HepG2 (cell line): Measurements from ENCODE around the gene CD164L2. TPM values are rescaled to one million over a fixed set of nuclear protein-coding genes. Genes with fewer than 3 reads are reported as not detected.

Source experiments
- ATAC-seq: fragments of 200-7000 bp; cut with Tn5 transposase; 3 replicates; pipeline ENCODE4 v1.9.1; 2020; ENCODE audit warnings: mild to moderate bottlenecking, moderate library complexity
- BruUV-seq: library from RNA; stranded (reverse); fragments of 400-500 nt; replicated peaks from 2 replicates; lab custom pipeline; 2021; lab: Mats Ljungman, UMichigan
- CTCF ChIA-PET: fragments of 300-600 bp; formaldehyde crosslinking; extraction: SDS; loops from one replicate; lab custom pipeline; 2021; ENCODE audit warnings: low total read pairs, inconsistent platforms, low intra/inter-chr PET ratio; lab: Yijun Ruan, JAX
- POLR2A ChIA-PET: fragments of 350-600 bp; sonication (Branson Sonifier 250); formaldehyde crosslinking; loops from one replicate; lab custom pipeline; 2020; ENCODE audit warnings: antibody characterized with exemption, inconsistent platforms; lab: Yijun Ruan, JAX
- DNase-seq: peaks from one replicate; pipeline ENCODE4 v3.0.0-alpha.2; 2015; ENCODE audit warnings: low spot score
- FAIRE-seq: peaks from 3 replicates; lab custom pipeline; 2011; peaks lifted over from hg19 to GRCh38; lab: Jason Lieb, UNC
- H2AFZ ChIP-seq: one replicate; pipeline ENCODE4 v1.6.1; 2011; ENCODE audit warnings: low read length, inconsistent platforms
- H3K27ac ChIP-seq: fragments of 300-600 bp; 3 replicates; pipeline ENCODE4 v1.8.0; 2011; ENCODE audit warnings: mixed run types, mild to moderate bottlenecking, mixed read lengths, low read length, inconsistent platforms; ENCODE audit not compliant: insufficient read depth; ENCODE audit errors: extremely low read length
- H3K27me3 ChIP-seq, 2 experiments: fragments of 200-600 bp in 1 of 2; 2 replicates in 1 of 2; 3 replicates in 1 of 2; pipeline versions ENCODE4 v1.6.0 to v1.8.0; 2011; ENCODE audit warnings: low read length in 2 of 2, mild to moderate bottlenecking in 2 of 2, moderate library complexity in 2 of 2, inconsistent platforms in 1 of 2; ENCODE audit not compliant: insufficient read depth in 2 of 2, control insufficient read depth in 1 of 2
- H3K36me3 ChIP-seq, 2 experiments: fragments of 200-600 bp in 1 of 2; replicated peaks in 1 of 2; 2 replicates in 1 of 2; 3 replicates in 1 of 2; pipeline versions ENCODE4 v1.5.1 to v1.8.0; 2011; ENCODE audit warnings: low read length in 2 of 2, inconsistent platforms in 1 of 2; ENCODE audit not compliant: insufficient read depth in 2 of 2, control insufficient read depth in 1 of 2
- H3K4me1 ChIP-seq: 2 replicates; pipeline ENCODE4 v1.5.1; 2012; ENCODE audit warnings: low read length, inconsistent platforms; ENCODE audit not compliant: insufficient read depth
- H3K4me2 ChIP-seq: 2 replicates; pipeline ENCODE4 v1.6.0; 2011; ENCODE audit warnings: low read depth, low read length, inconsistent platforms
- H3K4me3 ChIP-seq, 3 experiments: fragments of 200-600 bp in 1 of 3; sonication (generic), shearing (Covaris generic) in 1 of 3; replicated peaks in 1 of 3; 2 replicates each; pipeline ENCODE4 v1.5.1; 2011 to 2016; ENCODE audit warnings: low read length in 3 of 3, inconsistent platforms in 2 of 3, low read depth in 2 of 3, mild to moderate bottlenecking in 2 of 3, control low read depth in 1 of 3, mixed read lengths in 1 of 3; ENCODE audit not compliant: insufficient read depth in 1 of 3
- H3K79me2 ChIP-seq: one replicate; pipeline ENCODE4 v1.6.1; 2011; ENCODE audit warnings: low read length, inconsistent platforms; ENCODE audit not compliant: insufficient read depth
- H3K9ac ChIP-seq: 2 replicates; pipeline ENCODE4 v1.6.0; 2011; ENCODE audit warnings: mild to moderate bottlenecking, low read depth, low read length, inconsistent platforms; ENCODE audit not compliant: insufficient read depth
- H3K9me3 ChIP-seq: 2 replicates; pipeline ENCODE4 v1.5.1; 2012; ENCODE audit warnings: mild to moderate bottlenecking, low read length
- H4K20me1 ChIP-seq: 2 replicates; pipeline ENCODE4 v1.6.0; 2011; ENCODE audit warnings: inconsistent platforms, mild to moderate bottlenecking, low read length, moderate library complexity; ENCODE audit not compliant: insufficient read depth
- CBFB ChIP-seq: sonication (generic); formaldehyde crosslinking; IDR thresholded peaks from 2 replicates; pipeline ENCODE4 v1.4.0; 2020; ENCODE audit warnings: missing genetic modification reagents
- DPF2 ChIP-seq: sonication (generic); formaldehyde crosslinking; IDR thresholded peaks from 2 replicates; pipeline ENCODE4 v1.4.0; 2020; ENCODE audit warnings: mild to moderate bottlenecking, low read depth, missing genetic modification reagents, borderline replicate concordance
- HDAC1 ChIP-seq: sonication (generic); formaldehyde crosslinking; IDR thresholded peaks from 2 replicates; pipeline ENCODE4 v1.5.1; 2020; ENCODE audit warnings: mild to moderate bottlenecking, missing genetic modification reagents
- HNF1A ChIP-seq, 2 experiments: sonication (generic) in 1 of 2; formaldehyde crosslinking in 1 of 2; IDR thresholded peaks; 2 replicates each; pipeline versions ENCODE4 v1.4.0 to v1.6.1; 2016 to 2020; ENCODE audit warnings: borderline replicate concordance in 1 of 2, low read depth in 1 of 2, mild to moderate bottlenecking in 1 of 2, missing genetic modification reagents in 1 of 2
- KDM4B ChIP-seq: sonication (generic); formaldehyde crosslinking; IDR thresholded peaks from 2 replicates; pipeline ENCODE4 v1.4.0; 2020; ENCODE audit warnings: missing genetic modification reagents
- MIER3 ChIP-seq: IDR thresholded peaks from 2 replicates; pipeline ENCODE4 v1.6.1; 2016; ENCODE audit warnings: missing compliant biosample characterization, borderline replicate concordance
- MLLT10 ChIP-seq: sonication (generic); formaldehyde crosslinking; IDR thresholded peaks from 2 replicates; pipeline ENCODE4 v1.4.0; 2020; ENCODE audit warnings: missing genetic modification reagents
- RBAK ChIP-seq: sonication (generic); formaldehyde crosslinking; IDR thresholded peaks from 2 replicates; pipeline ENCODE4 v1.5.1; 2020; ENCODE audit warnings: mild to moderate bottlenecking, missing genetic modification reagents
- SMARCC2 ChIP-seq: fragments of 450-650 bp; IDR thresholded peaks from 2 replicates; pipeline ENCODE4 v1.6.1; 2017; ENCODE audit warnings: antibody characterized with exemption, mild to moderate bottlenecking
- SNRNP70 ChIP-seq: fragments of 200-400 bp; formaldehyde crosslinking; IDR thresholded peaks from 2 replicates; pipeline ENCODE4 v1.6.1; 2017; ENCODE audit warnings: mild to moderate bottlenecking, low read depth, low read length, moderate library complexity
- SOX13 ChIP-seq, 3 experiments: fragments of 450-650 bp in 1 of 3; sonication (generic) in 1 of 3; formaldehyde crosslinking in 1 of 3; IDR thresholded peaks in 2 of 3; conservative IDR thresholded peaks in 1 of 3; 2 replicates each; pipeline versions ENCODE4 v1.5.0 to v1.6.1; 2016 to 2020; ENCODE audit warnings: antibody characterized with exemption in 1 of 3, mild to moderate bottlenecking in 1 of 3, missing compliant biosample characterization in 1 of 3, missing genetic modification reagents in 1 of 3, moderate library complexity in 1 of 3
- ZNF549 ChIP-seq: sonication (generic); formaldehyde crosslinking; IDR thresholded peaks from 2 replicates; pipeline ENCODE4 v1.5.0; 2020; ENCODE audit warnings: missing genetic modification reagents
- ZNF766 ChIP-seq: sonication (generic); formaldehyde crosslinking; IDR thresholded peaks from 2 replicates; pipeline ENCODE4 v1.5.0; 2020; ENCODE audit warnings: missing genetic modification reagents, borderline replicate concordance
- WGBS: methylation state at CpG from one replicate; pipeline ENCODE4 v1.1.6; 2017; ENCODE audit warnings: low lambda C conversion rate; 5-methylcytosine and 5-hydroxymethylcytosine counted together
- in situ Hi-C: cut with HindIII; loops from 2 replicates; pipeline ENCODE4 v1.10.0; 2017; ENCODE audit warnings: low pct_unique_long_range_greater_than_20kb; ENCODE audit not compliant: extremely low pct_ligation_motif_present
- intact Hi-C: fragments of 100-400 bp; cut with micrococcal nuclease; formaldehyde crosslinking; loops from one replicate; pipeline ENCODE4 v1.10.0; 2022; ENCODE audit not compliant: unreplicated experiment
- polyA plus RNA-seq, 8 experiments: library from polyadenylated mRNA; depleted of rRNA in 3 of 8; stranded (reverse) in 7 of 8; unstranded in 1 of 8; fragments of >200 nt; fragmentation: Illumina TruSeq in 4 of 8; extraction: Trizol in 4 of 8; gene quantifications; 2 replicates each; pipeline versions ENCODE4 v1.2.1 to v1.2.3, GENCODE V29; 2011 to 2016; ENCODE audit warnings: low read depth in 4 of 8, missing spikeins in 1 of 8, mixed read lengths in 1 of 8; ENCODE audit not compliant: insufficient read depth in 1 of 8
- total RNA-seq, 5 experiments: library from RNA; depleted of rRNA; stranded (reverse); fragments of >200 nt; fragmentation: Illumina TruSeq; extraction: Trizol; gene quantifications; 2 replicates each; pipeline ENCODE4 v1.2.3, GENCODE V29; 2016; ENCODE audit warnings: low read depth in 1 of 5
- TF ChIP-seq, protein P1 (sequence below): sonication (generic); formaldehyde crosslinking; IDR thresholded peaks from 2 replicates; pipeline ENCODE4 v1.9.0; 2021; ENCODE audit warnings: mild to moderate bottlenecking, missing genetic modification reagents

The CD164L2 gene
- total and polyA plus RNA-seq, 2 of the 13 experiments (the other 11 are each of a cell fraction or from before 2014, with no cell fraction given): not detected

- H3K27me3 ChIP-seq: no peaks in the 10 kb centered on the region
- no peaks in the 10 kb centered on the region for H3K4me1 ChIP-seq
- H3K4me2 ChIP-seq: no peak overlapping the region
- 96% methylated on average over 4 of the region's 4 CpGs for WGBS
- in situ Hi-C loops: no loop called here
- no peaks in the 10 kb centered on the region for H4K20me1 ChIP-seq
- H3K27ac ChIP-seq: no peak overlapping the region
- DNase-seq: no peak
- no peak overlapping the region for H2AFZ ChIP-seq
- intact Hi-C loops: no loop called here
- no peak overlapping the region for H3K4me3 ChIP-seq
- ATAC-seq: no peak
- ChIA-PET CTCF (no interaction called here), POLR2A (no interaction called here)
- peaks cover 38 to 89% of the 10 kb centered on the region in 2 experiments for H3K36me3 ChIP-seq
- no peak for FAIRE-seq
- H3K9ac ChIP-seq: no peak overlapping the region
- H3K9me3 ChIP-seq: no peaks in the 10 kb centered on the region
- BruUV-seq: no TSS peak
- no peaks in the 10 kb centered on the region for H3K79me2 ChIP-seq
- TF ChIP-seq ZNF549 (CRISPR knock-in tag) (no peak), SNRNP70 (no peak), KDM4B (CRISPR knock-in tag) (no peak), SMARCC2 (no peak), MLLT10 (no peak), DPF2 (CRISPR knock-in tag) (no peak), RBAK (no peak), ZNF766 (CRISPR knock-in tag) (no peak), SOX13 (IDR thresholded peaks at IDR 0.05) (no peak), SOX13 (CRISPR knock-in tag; conservative IDR thresholded peaks at IDR 0.05 in 1 of 2, IDR thresholded peaks at IDR 0.05 in 1 of 2) (no peak), MIER3 (no peak), HDAC1 (no peak), HNF1A (IDR thresholded peaks at IDR 0.05; ENCODE audit: low read depth) (no peak), HNF1A (CRISPR knock-in tag; IDR thresholded peaks at IDR 0.05; ENCODE audit: borderline replicate concordance) (no peak), CBFB (CRISPR knock-in tag) (no peak)
- TF ChIP-seq, protein P1, sequence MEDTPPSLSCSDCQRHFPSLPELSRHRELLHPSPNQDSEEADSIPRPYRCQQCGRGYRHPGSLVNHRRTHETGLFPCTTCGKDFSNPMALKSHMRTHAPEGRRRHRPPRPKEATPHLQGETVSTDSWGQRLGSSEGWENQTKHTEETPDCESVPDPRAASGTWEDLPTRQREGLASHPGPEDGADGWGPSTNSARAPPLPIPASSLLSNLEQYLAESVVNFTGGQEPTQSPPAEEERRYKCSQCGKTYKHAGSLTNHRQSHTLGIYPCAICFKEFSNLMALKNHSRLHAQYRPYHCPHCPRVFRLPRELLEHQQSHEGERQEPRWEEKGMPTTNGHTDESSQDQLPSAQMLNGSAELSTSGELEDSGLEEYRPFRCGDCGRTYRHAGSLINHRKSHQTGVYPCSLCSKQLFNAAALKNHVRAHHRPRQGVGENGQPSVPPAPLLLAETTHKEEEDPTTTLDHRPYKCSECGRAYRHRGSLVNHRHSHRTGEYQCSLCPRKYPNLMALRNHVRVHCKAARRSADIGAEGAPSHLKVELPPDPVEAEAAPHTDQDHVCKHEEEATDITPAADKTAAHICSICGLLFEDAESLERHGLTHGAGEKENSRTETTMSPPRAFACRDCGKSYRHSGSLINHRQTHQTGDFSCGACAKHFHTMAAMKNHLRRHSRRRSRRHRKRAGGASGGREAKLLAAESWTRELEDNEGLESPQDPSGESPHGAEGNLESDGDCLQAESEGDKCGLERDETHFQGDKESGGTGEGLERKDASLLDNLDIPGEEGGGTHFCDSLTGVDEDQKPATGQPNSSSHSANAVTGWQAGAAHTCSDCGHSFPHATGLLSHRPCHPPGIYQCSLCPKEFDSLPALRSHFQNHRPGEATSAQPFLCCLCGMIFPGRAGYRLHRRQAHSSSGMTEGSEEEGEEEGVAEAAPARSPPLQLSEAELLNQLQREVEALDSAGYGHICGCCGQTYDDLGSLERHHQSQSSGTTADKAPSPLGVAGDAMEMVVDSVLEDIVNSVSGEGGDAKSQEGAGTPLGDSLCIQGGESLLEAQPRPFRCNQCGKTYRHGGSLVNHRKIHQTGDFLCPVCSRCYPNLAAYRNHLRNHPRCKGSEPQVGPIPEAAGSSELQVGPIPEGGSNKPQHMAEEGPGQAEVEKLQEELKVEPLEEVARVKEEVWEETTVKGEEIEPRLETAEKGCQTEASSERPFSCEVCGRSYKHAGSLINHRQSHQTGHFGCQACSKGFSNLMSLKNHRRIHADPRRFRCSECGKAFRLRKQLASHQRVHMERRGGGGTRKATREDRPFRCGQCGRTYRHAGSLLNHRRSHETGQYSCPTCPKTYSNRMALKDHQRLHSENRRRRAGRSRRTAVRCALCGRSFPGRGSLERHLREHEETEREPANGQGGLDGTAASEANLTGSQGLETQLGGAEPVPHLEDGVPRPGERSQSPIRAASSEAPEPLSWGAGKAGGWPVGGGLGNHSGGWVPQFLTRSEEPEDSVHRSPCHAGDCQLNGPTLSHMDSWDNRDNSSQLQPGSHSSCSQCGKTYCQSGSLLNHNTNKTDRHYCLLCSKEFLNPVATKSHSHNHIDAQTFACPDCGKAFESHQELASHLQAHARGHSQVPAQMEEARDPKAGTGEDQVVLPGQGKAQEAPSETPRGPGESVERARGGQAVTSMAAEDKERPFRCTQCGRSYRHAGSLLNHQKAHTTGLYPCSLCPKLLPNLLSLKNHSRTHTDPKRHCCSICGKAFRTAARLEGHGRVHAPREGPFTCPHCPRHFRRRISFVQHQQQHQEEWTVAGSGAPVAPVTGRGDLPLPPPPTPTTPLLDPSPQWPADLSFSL (CRISPR knock-in tag): no peak
Measured at GRCh38 chr1:27413004-27413403, 29.9 kb upstream of the CD164L2 start.
